H1 (cell line): ENCODE data around the gene MACROD1. TPM values are rescaled to one million over a fixed set of nuclear protein-coding genes. Genes with fewer than 3 reads are reported as not detected.
A peak's percentile ranks its signal among the peaks of the same experiment; 100 is the strongest.

Experiments
- CREB1 ChIP-seq: IDR thresholded peaks from 2 replicates; pipeline ENCODE4 v1.6.1; 2012; ENCODE audit warnings: inconsistent platforms
- FOSL1 ChIP-seq: IDR thresholded peaks from 2 replicates; pipeline ENCODE4 v1.6.1; 2011; ENCODE audit warnings: mild to moderate bottlenecking, low read depth, low read length, moderate library complexity; ENCODE audit not compliant: insufficient read depth
- HDAC2 ChIP-seq, 2 experiments: fragments of 300-600 bp in 1 of 2; sonication (generic) in 1 of 2; IDR thresholded peaks; 2 replicates each; pipeline ENCODE4 v1.6.1; 2011 to 2012; ENCODE audit warnings: low read depth in 2 of 2, low read length in 2 of 2, mild to moderate bottlenecking in 2 of 2, moderate library complexity in 2 of 2, borderline replicate concordance in 1 of 2, inconsistent platforms in 1 of 2
- HDAC6 ChIP-seq: IDR thresholded peaks from one replicate; pipeline ENCODE4 v1.7.1; 2012; ENCODE audit warnings: low read depth, mild to moderate bottlenecking, inconsistent platforms, low read length, moderate library complexity
- JUN ChIP-seq: IDR thresholded peaks from 2 replicates; pipeline ENCODE4 v1.6.1; 2011; ENCODE audit warnings: low read depth, mild to moderate bottlenecking, improper control_type of control experiment, low read length
- KDM1A ChIP-seq: fragments of 200-600, 300-600 bp; sonication (generic); IDR thresholded peaks from 2 replicates; pipeline ENCODE4 v1.7.1; 2016; ENCODE audit warnings: mild to moderate bottlenecking, low read length, borderline replicate concordance
- TEAD4 ChIP-seq: IDR thresholded peaks from 2 replicates; pipeline ENCODE4 v1.6.1; 2012; ENCODE audit warnings: low read depth, low read length, inconsistent platforms, mixed read lengths
- ZNF274 ChIP-seq: IDR thresholded peaks from 2 replicates; pipeline ENCODE4 v1.7.0; 2012; ENCODE audit warnings: low read length, borderline replicate concordance; ENCODE audit errors: extremely low read depth
- polyA plus RNA-seq, 7 experiments: library from polyadenylated mRNA; depleted of rRNA in 3 of 7; stranded (reverse) in 5 of 7; unstranded in 2 of 7; fragments of >200 nt in 5 of 7; fragments of 200-250 nt in 2 of 7; gene quantifications; 1 replicate in 5 of 7; 2 replicates in 1 of 7; 4 replicates in 1 of 7; pipeline versions ENCODE4 v1.2.1 to v1.2.3, GENCODE V29; 2011 to 2013; ENCODE audit warnings: missing spikeins in 2 of 7, mixed read lengths in 2 of 7
- total RNA-seq: library from RNA; stranded (reverse); fragmentation: NEBNext Ultra II Directional; extraction: Animal tissue kit (Norgen Biotek cat#: 25700); gene quantifications from 2 replicates; pipeline ENCODE4 v1.2.1, GENCODE V29; 2021

Gene MACROD1
- total and polyA plus RNA-seq, 2 of the 8 experiments (the other 6 are each of a cell fraction or from before 2014, with no cell fraction given): 19.5 to 34.1 TPM

- TF ChIP-seq JUN: no peak
- TF ChIP-seq HDAC6: no peak
- TF ChIP-seq ZNF274: no peak
- no peak for TF ChIP-seq CREB1
- TF ChIP-seq KDM1A: peak; percentile 98
- TF ChIP-seq FOSL1: no peak
- no peak for TF ChIP-seq TEAD4
- TF ChIP-seq HDAC2 (IDR thresholded peaks at IDR 0.05; ENCODE audit: borderline replicate concordance in 1 of 2, low read depth in 2 of 2, low read length in 2 of 2): peak in 1 of 2 experiments; percentile 93; a peak in 1 of 4 replicates
Measured at GRCh38 chr11:64023712-64024710, 141.9 kb downstream of the MACROD1 start (continued).
